Measurements from ENCODE around the gene SYNGR4.

DNA sequence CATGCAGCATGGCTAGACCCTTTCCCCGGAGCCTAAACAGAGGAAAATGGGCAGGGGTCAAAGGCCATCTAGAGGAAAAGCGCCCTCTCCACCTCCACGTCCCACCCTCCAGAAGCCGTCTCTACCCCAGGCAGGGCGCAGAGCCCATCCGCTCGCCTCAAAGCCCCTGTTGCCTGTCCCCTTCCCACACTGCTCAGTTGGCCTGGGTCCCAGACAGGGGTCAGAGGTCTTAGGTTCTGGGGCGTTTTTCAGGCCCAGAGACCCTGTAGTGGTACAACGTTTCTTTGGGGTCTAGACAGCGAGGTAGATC is 712 bp upstream of the SYNGR4 start:
- TF ChIP-seq, protein P1, sequence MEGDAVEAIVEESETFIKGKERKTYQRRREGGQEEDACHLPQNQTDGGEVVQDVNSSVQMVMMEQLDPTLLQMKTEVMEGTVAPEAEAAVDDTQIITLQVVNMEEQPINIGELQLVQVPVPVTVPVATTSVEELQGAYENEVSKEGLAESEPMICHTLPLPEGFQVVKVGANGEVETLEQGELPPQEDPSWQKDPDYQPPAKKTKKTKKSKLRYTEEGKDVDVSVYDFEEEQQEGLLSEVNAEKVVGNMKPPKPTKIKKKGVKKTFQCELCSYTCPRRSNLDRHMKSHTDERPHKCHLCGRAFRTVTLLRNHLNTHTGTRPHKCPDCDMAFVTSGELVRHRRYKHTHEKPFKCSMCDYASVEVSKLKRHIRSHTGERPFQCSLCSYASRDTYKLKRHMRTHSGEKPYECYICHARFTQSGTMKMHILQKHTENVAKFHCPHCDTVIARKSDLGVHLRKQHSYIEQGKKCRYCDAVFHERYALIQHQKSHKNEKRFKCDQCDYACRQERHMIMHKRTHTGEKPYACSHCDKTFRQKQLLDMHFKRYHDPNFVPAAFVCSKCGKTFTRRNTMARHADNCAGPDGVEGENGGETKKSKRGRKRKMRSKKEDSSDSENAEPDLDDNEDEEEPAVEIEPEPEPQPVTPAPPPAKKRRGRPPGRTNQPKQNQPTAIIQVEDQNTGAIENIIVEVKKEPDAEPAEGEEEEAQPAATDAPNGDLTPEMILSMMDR (IDR thresholded peaks at IDR 0.05): no peak
- TF ChIP-seq ZFX (IDR thresholded peaks at IDR 0.05; ENCODE audit: borderline replicate concordance): no peak
